Tibial nerve (tissue), 4 donors: ENCODE results near the gene ZFC3H1. TPM values are rescaled to one million over a fixed set of nuclear protein-coding genes. Genes with fewer than 3 reads are reported as not detected.

Experiments used
- DNase-seq, 2 donors: peaks; one replicate each; pipeline ENCODE4 v3.0.0-alpha.2; 2019; ENCODE audit warnings: low spot score in 2 of 2
- H3K27ac ChIP-seq, 4 donors: fragments of 200-600 bp; sonication (generic) in 3 of 4; one replicate each; pipeline ENCODE4 v1.5.1; 2017 to 2019; ENCODE audit warnings: mild to moderate bottlenecking in 1 of 4
- H3K27me3 ChIP-seq, 2 donors: fragments of 200-600 bp; sonication (generic) in 1 of 2; one replicate each; pipeline versions ENCODE4 v1.5.1 to v1.6.0; 2017 to 2019
- H3K36me3 ChIP-seq, 3 donors: fragments of 200-600 bp; sonication (generic); one replicate each; pipeline ENCODE4 v1.5.1; 2018 to 2019
- H3K4me1 ChIP-seq, 4 donors: fragments of 200-600 bp; sonication (generic) in 3 of 4; one replicate each; pipeline ENCODE4 v1.5.1; 2017 to 2019
- H3K4me3 ChIP-seq, 4 donors: fragments of 200-600 bp; sonication (generic) in 3 of 4; one replicate each; pipeline ENCODE4 v1.5.1; 2017 to 2019; ENCODE audit warnings: mild to moderate bottlenecking in 1 of 4, moderate library complexity in 1 of 4
- H3K9me3 ChIP-seq, 4 donors: fragments of 200-600 bp; sonication (generic) in 3 of 4; one replicate each; pipeline ENCODE4 v1.5.1; 2017 to 2019
- CTCF ChIP-seq, 5 experiments: fragments of 200-600 bp in 3 of 5; fragments of 450-650 bp in 2 of 5; sonication (generic) in 3 of 5; IDR thresholded peaks; one replicate each; pipeline ENCODE4 v1.5.1; 2016 to 2019; ENCODE audit warnings: antibody characterized with exemption in 5 of 5, mild to moderate bottlenecking in 3 of 5, moderate library complexity in 2 of 5
- EP300 ChIP-seq, 2 donors: sonication (generic); formaldehyde crosslinking; IDR thresholded peaks; one replicate each; pipeline ENCODE4 v1.6.1; 2017; ENCODE audit warnings: antibody characterized with exemption in 2 of 2, mild to moderate bottlenecking in 1 of 2
- POLR2A ChIP-seq, 2 donors: fragments of 450-650 bp; IDR thresholded peaks; one replicate each; pipeline ENCODE4 v1.6.1; 2017; ENCODE audit warnings: antibody characterized with exemption in 2 of 2, mild to moderate bottlenecking in 2 of 2, moderate library complexity in 2 of 2
- WGBS, 2 donors: methylation state at CpG; one replicate each; pipeline ENCODE4 v1.1.5; 2018; 5-methylcytosine and 5-hydroxymethylcytosine counted together
- total RNA-seq, 4 donors: library from RNA; depleted of rRNA; stranded (reverse); fragments of >200 nt; gene quantifications; one replicate each; pipeline ENCODE4 v1.1.0, GENCODE V29; 2016

ZFC3H1 gene
- total RNA-seq, 4 donors from 2014 or later, result 47.1 to 95.3 (median 79.8) TPM

- Histone ChIP-seq H3K36me3 (peaks cover 0 to 81% (median 3%) of the 10 kb centered on the region in 3 donors), H3K27me3 (no peaks in the 10 kb centered on the region), H3K4me1 (peaks cover 0 to 12% (median 0%) of the 10 kb centered on the region in 4 donors), H3K27ac (no peak overlapping the region), H3K9me3 (no peaks in the 10 kb centered on the region), H3K4me3 (no peak overlapping the region)
- 92 to 93% methylated on average over 2 of the region's 2 CpGs for WGBS, 2 donors
- no peak for DNase-seq
- no peak for TF ChIP-seq EP300 (IDR thresholded peaks at IDR 0.05)
- no peak for TF ChIP-seq POLR2A (IDR thresholded peaks at IDR 0.05)
- TF ChIP-seq CTCF (IDR thresholded peaks at IDR 0.05), result no peak
Measured at GRCh38 chr12:71640316-71640715, 23.3 kb downstream of the ZFC3H1 start.

- H3K4me1 ChIP-seq, result peaks cover 0 to 12% (median 0%) of the 10 kb centered on the region in 4 donors
- 82 to 86% methylated on average over 2 of the region's 2 CpGs for WGBS, 2 donors
- no peaks in the 10 kb centered on the region for H3K27me3 ChIP-seq
- peaks cover 0 to 81% (median 3%) of the 10 kb centered on the region in 3 donors for H3K36me3 ChIP-seq
- no peaks in the 10 kb centered on the region for H3K9me3 ChIP-seq
- no peak for DNase-seq
- no peak overlapping the region for H3K4me3 ChIP-seq
- TF ChIP-seq CTCF (IDR thresholded peaks at IDR 0.05) (no peak), POLR2A (IDR thresholded peaks at IDR 0.05) (no peak), EP300 (IDR thresholded peaks at IDR 0.05) (no peak)
- H3K27ac ChIP-seq, result no peak overlapping the region
Measured at GRCh38 chr12:71639341-71639760, 24.3 kb downstream of the ZFC3H1 start.

- Histone ChIP-seq H3K36me3 (peaks cover 0 to 81% (median 3%) of the 10 kb centered on the region in 3 donors), H3K27me3 (no peaks in the 10 kb centered on the region), H3K27ac (no peak overlapping the region), H3K9me3 (no peaks in the 10 kb centered on the region), H3K4me1 (peaks cover 0 to 12% (median 0%) of the 10 kb centered on the region in 4 donors), H3K4me3 (no peak overlapping the region)
- TF ChIP-seq POLR2A (IDR thresholded peaks at IDR 0.05) (no peak), EP300 (IDR thresholded peaks at IDR 0.05) (no peak), CTCF (IDR thresholded peaks at IDR 0.05) (no peak)
- no peak for DNase-seq
Measured at GRCh38 chr12:71638499-71638898, 25.1 kb downstream of the ZFC3H1 start.

- Histone ChIP-seq H3K4me3 (no peak overlapping the region), H3K27me3 (no peaks in the 10 kb centered on the region), H3K27ac (no peak overlapping the region), H3K9me3 (no peaks in the 10 kb centered on the region), H3K36me3 (peaks cover 0 to 83% (median 9%) of the 10 kb centered on the region in 3 donors), H3K4me1 (peaks cover 0 to 9% (median 0%) of the 10 kb centered on the region in 4 donors)
- TF ChIP-seq CTCF (IDR thresholded peaks at IDR 0.05) (peak; percentile 42 to 71 (median 61)), EP300 (IDR thresholded peaks at IDR 0.05) (no peak)
- DNase-seq, result no peak
- WGBS, 2 donors, result 34 to 37% methylated on average over 3 of the region's 3 CpGs
Measured at GRCh38 chr12:71636704-71637115, 26.9 kb downstream of the ZFC3H1 start.

- no peaks in the 10 kb centered on the region for H3K27me3 ChIP-seq
- H3K4me1 ChIP-seq, result peaks cover 0 to 8% (median 0%) of the 10 kb centered on the region in 4 donors
- no peak overlapping the region for H3K4me3 ChIP-seq
- H3K36me3 ChIP-seq, result peaks cover 4 to 88% (median 10%) of the 10 kb centered on the region in 3 donors
- no peak for DNase-seq
- no peak overlapping the region for H3K27ac ChIP-seq
- TF ChIP-seq EP300 (IDR thresholded peaks at IDR 0.05), result no peak
- TF ChIP-seq POLR2A (IDR thresholded peaks at IDR 0.05), result no peak
- no peak for TF ChIP-seq CTCF (IDR thresholded peaks at IDR 0.05)
- no peaks in the 10 kb centered on the region for H3K9me3 ChIP-seq
- WGBS, 2 donors, result 76 to 87% methylated on average over 2 of the region's 2 CpGs
Measured at GRCh38 chr12:71627438-71628002, 36.1 kb downstream of the ZFC3H1 start.
